ENCODE data around the gene ITGB1BP2. TPM values are rescaled to one million over a fixed set of nuclear protein-coding genes. Genes with fewer than 3 reads are reported as not detected.

Gene ITGB1BP2
- total RNA-seq = 1 to 10 TPM; 5.3 to 6.7 TPM

DNA sequence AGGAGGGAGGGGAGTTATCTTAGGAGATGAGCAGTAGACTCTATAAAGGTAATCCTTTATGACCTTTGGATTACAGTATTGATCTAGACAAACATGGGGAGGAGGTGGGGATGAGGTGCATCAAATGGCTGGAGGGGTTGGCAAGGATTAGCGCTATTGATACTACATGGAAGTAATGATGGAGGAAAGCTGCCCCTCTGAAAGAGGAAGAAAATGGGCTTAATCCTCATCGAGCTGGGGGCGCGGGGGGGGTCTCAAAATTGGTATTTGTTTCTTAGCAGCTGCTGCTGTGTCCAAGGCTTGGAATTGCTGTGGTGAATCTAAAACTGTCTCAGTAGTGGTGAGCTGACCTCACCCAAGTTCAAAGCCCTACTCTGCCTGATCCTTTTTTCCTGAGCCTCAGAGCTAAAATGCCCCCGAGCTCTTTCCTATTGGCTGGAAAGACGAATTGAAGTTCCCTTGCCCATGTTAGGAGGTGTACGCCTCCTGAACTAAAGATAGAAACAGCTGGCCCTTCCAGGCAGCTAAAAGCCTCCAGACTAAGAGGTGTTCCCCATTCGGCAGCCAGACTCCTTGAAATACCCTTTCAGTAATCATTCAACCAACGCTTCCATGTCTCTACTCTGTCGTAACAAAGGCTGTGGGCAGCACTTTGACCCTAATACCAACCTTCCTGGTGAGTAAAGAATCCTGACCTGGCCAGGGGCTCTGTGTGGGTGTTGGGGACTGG lies at the start of gene ITGB1BP2:
Gene ITGB1BP2, plus strand, starts transcription at position 556 of the 730 bp plus-strand sequence. Its CDS starts 57 bp downstream, at position 613.
- intact Hi-C loops (cut with micrococcal nuclease) = no loop called here
- Mint-ChIP-seq H3K27me3 (no peaks in the 10 kb centered on the region), H3K27ac (peak within 1 kb of the TSS; percentile 75), H3K4me3 (no peak within 1 kb of the TSS), H3K4me1 (ENCODE audit: low read depth) (peaks cover 23% of the 10 kb centered on the region), H3K36me3 (ENCODE audit: low read depth) (peaks cover 67% of the 10 kb centered on the region), H3K9me3 (no peaks in the 10 kb centered on the region)
- DNase-seq (no peak), ATAC-seq (no peak)
- ChIA-PET CTCF (no interaction called here), POLR2A (interaction anchor here (0.6 to 1.5 kb wide), 2 partner anchors 8 to 9 kb away, joined by 3 to 5 read pairs; no protein-coding TSS in a partner anchor)
- TF ChIP-seq, protein P1, sequence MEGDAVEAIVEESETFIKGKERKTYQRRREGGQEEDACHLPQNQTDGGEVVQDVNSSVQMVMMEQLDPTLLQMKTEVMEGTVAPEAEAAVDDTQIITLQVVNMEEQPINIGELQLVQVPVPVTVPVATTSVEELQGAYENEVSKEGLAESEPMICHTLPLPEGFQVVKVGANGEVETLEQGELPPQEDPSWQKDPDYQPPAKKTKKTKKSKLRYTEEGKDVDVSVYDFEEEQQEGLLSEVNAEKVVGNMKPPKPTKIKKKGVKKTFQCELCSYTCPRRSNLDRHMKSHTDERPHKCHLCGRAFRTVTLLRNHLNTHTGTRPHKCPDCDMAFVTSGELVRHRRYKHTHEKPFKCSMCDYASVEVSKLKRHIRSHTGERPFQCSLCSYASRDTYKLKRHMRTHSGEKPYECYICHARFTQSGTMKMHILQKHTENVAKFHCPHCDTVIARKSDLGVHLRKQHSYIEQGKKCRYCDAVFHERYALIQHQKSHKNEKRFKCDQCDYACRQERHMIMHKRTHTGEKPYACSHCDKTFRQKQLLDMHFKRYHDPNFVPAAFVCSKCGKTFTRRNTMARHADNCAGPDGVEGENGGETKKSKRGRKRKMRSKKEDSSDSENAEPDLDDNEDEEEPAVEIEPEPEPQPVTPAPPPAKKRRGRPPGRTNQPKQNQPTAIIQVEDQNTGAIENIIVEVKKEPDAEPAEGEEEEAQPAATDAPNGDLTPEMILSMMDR (IDR thresholded peaks at IDR 0.05) = no peak

GRCh38 chrX:71252221-71252620 lies 49.3 kb upstream of the ITGB1BP2 start:
- TF ChIP-seq, protein P1 (IDR thresholded peaks at IDR 0.05) = no peak
- Mint-ChIP-seq H3K36me3 (ENCODE audit: low read depth) (peaks cover 8% of the 10 kb centered on the region), H3K27me3 (no peaks in the 10 kb centered on the region), H3K9me3 (no peaks in the 10 kb centered on the region), H3K4me1 (ENCODE audit: low read depth) (peaks cover 32% of the 10 kb centered on the region), H3K4me3 (peak overlapping the region; percentile 89), H3K27ac (peak overlapping the region; percentile 73)
- intact Hi-C loops (cut with micrococcal nuclease) = loop anchor here (10.0 kb wide), 2 partner anchors 57 to 147 kb away; partner anchors contain the start of gene CXorf65
- DNase-seq (no peak), ATAC-seq (no peak)
- ChIA-PET CTCF (no interaction called here), POLR2A (interaction anchor here (0.6 to 2.8 kb wide), 2 partner anchors 42 to 114 kb away, joined by 3 to 11 read pairs; partner anchors contain the start of gene TAF1)

GRCh38 chrX:71253253-71254091 lies 48.1 kb upstream of the ITGB1BP2 start:
- Mint-ChIP-seq H3K36me3 (ENCODE audit: low read depth) (peaks cover 3% of the 10 kb centered on the region), H3K4me1 (ENCODE audit: low read depth) (peaks cover 32% of the 10 kb centered on the region), H3K27ac (peak overlapping the region; percentile 91), H3K4me3 (peak overlapping the region; percentile 89), H3K27me3 (no peaks in the 10 kb centered on the region), H3K9me3 (no peaks in the 10 kb centered on the region)
- ChIA-PET CTCF (interaction anchor here (1.8 to 2.3 kb wide), 2 partner anchors 30 to 56 kb away, joined by 8 to 15 read pairs; partner anchors contain the start of gene NONO), POLR2A (interaction anchor here (0.8 to 2.8 kb wide), 6 partner anchors 30 to 282 kb away, joined by 3 to 12 read pairs (median 6); partner anchors contain the start of genes NONO and TAF1)
- TF ChIP-seq, protein P1 (IDR thresholded peaks at IDR 0.05) = peak; percentile 27
- DNase-seq = peak; percentile 53
- ATAC-seq = no peak
- intact Hi-C loops (cut with micrococcal nuclease) = loop anchor here (2.0 to 10.0 kb wide), 3 partner anchors 29 to 149 kb away; partner anchors contain the start of genes CXorf65 and NONO

- DNase-seq (peak; percentile 86), ATAC-seq (peak; percentile 88)
- POLR2A ChIA-PET = interaction anchor here (0.8 to 2.8 kb wide), 10 partner anchors 27 to 281 kb away, joined by 3 to 12 read pairs (median 4); partner anchors contain the start of genes NONO and TAF1
- H3K27ac Mint-ChIP-seq = peak within 1 kb of the TSS; percentile 91
- peaks cover 32% of the 10 kb centered on the region for H3K4me1 Mint-ChIP-seq (ENCODE audit: low read depth)
- H3K36me3 Mint-ChIP-seq (ENCODE audit: low read depth) = peaks cover 3% of the 10 kb centered on the region
- TF ChIP-seq, protein P1 (IDR thresholded peaks at IDR 0.05) = no peak
- no peaks in the 10 kb centered on the region for H3K9me3 Mint-ChIP-seq
- no peaks in the 10 kb centered on the region for H3K27me3 Mint-ChIP-seq
- intact Hi-C loops (cut with micrococcal nuclease) = loop anchor here (2.0 to 10.0 kb wide), 3 partner anchors 28 to 150 kb away; partner anchors contain the start of genes CXorf65 and NONO
- peak within 1 kb of the TSS; percentile 89 for H3K4me3 Mint-ChIP-seq
- CTCF ChIA-PET = interaction anchor here (1.8 to 2.3 kb wide), 2 partner anchors 29 to 57 kb away, joined by 8 to 15 read pairs; partner anchors contain the start of gene NONO
Observed at GRCh38 chrX:71254092-71254963, 47.2 kb upstream of the ITGB1BP2 start, which contains the start of gene ZMYM3. TSS of gene ZMYM3 (minus strand) at chrX:71254140. CDS start at chrX:71253255, 885 bp downstream.
